ENCODE results near the gene THSD4. TPM values are rescaled to one million over a fixed set of nuclear protein-coding genes. Genes with fewer than 3 reads are reported as not detected.

THSD4 gene
- total RNA-seq, 4 donors from 2014 or later: 10.7 to 59.5 (median 49.0) TPM

DNA sequence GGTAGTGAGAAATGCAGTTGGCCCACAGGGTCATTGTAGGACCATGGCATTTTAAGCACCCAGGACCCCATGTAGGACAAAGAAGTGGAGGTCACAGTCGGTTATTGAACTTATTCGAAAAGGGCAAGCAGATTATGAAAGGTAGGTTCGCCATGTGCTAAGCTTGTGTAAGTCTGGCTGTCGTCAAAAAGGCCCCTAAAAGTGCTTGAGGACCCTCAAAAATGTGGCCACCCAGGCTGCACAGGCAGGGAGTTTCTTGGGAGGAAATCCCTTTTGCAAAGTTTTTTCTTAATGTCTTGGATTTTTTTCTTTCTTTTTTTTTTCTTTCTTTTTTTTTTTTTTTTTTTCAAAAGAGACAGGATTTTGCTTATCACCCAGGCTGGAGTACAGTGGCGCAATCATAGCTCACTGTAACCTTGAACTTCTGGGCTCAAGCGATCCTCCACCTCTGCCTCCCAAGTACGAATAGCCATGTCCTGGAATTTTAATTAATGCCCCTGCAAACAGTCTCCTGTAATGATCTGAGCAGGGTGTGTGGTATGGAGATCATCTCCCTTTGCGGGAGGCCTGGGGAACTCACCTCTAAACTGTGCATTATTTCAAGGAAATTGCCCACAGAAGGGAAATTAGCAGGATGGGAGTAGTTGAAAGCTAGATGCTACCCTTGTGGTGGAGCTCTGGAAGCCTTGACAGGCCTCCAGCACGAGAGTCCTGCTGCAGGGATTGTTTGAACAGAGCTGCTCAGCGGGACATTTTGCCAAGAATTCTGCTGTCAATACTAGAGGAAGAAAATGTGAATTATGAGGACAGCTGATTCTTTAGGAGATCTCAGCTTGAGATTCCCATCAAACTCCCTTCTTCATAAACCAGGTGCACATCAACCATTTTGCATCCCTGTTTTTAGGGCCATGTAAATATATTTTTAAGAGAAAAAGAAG, 28.4 kb downstream of the THSD4 start:
- H3K27me3 ChIP-seq: no peaks in the 10 kb centered on the region
- no peaks in the 10 kb centered on the region for H3K4me1 ChIP-seq
- H3K4me3 ChIP-seq: no peak overlapping the region
- H3K9me3 ChIP-seq: no peaks in the 10 kb centered on the region
- no peaks in the 10 kb centered on the region for H3K36me3 ChIP-seq
- no peak for TF ChIP-seq POLR2A (IDR thresholded peaks at IDR 0.05)
- TF ChIP-seq, protein P1, sequence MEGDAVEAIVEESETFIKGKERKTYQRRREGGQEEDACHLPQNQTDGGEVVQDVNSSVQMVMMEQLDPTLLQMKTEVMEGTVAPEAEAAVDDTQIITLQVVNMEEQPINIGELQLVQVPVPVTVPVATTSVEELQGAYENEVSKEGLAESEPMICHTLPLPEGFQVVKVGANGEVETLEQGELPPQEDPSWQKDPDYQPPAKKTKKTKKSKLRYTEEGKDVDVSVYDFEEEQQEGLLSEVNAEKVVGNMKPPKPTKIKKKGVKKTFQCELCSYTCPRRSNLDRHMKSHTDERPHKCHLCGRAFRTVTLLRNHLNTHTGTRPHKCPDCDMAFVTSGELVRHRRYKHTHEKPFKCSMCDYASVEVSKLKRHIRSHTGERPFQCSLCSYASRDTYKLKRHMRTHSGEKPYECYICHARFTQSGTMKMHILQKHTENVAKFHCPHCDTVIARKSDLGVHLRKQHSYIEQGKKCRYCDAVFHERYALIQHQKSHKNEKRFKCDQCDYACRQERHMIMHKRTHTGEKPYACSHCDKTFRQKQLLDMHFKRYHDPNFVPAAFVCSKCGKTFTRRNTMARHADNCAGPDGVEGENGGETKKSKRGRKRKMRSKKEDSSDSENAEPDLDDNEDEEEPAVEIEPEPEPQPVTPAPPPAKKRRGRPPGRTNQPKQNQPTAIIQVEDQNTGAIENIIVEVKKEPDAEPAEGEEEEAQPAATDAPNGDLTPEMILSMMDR (IDR thresholded peaks at IDR 0.05): no peak
- DNase-seq: no peak
- no peak overlapping the region for H3K27ac ChIP-seq

DNA sequence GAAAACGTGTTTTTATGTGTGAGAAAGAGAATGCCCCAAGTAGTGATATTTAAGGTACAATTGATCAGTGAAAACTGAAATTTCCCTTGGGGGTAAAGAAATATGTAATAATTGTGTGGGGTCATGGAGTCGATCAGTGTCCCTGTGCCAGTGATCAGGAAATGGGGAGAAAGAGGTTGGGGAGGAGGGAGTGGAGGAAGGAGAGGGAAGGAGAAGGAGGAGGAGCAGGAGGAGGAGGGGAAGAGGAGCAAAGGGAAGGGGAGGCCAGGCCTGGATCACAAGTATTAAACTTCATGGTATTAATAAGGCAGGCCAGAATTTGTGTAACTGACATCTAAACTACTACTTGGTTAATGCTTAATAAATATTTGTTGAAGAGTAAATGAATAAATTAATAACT, 30.4 kb downstream of the THSD4 start:
- no peak overlapping the region for H3K4me3 ChIP-seq
- no peak for TF ChIP-seq POLR2A (IDR thresholded peaks at IDR 0.05)
- TF ChIP-seq, protein P1 (IDR thresholded peaks at IDR 0.05): no peak
- H3K36me3 ChIP-seq: no peaks in the 10 kb centered on the region
- H3K4me1 ChIP-seq: no peaks in the 10 kb centered on the region
- no peak overlapping the region for H3K27ac ChIP-seq
- no peak for DNase-seq
- H3K9me3 ChIP-seq: no peaks in the 10 kb centered on the region
- no peaks in the 10 kb centered on the region for H3K27me3 ChIP-seq

DNA sequence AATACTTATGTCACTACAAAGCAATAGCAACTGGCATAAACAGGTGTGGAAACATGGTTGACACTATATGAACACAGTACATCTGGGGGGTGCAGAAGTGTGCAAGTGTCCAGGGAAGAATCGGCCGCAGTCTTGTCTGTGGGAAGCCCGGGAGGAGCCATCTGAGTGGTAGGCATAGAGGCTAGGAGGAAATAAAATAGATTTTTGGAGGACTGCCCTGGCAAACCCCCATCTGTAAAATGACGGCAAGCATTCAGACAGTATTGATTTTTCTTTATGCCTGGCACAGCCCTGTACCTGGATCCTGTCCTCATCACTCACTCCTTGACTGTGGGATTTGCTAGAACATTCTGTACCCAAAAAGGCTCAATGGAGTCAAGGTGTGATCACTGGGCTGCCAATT, 31.3 kb downstream of the THSD4 start:
- TF ChIP-seq, protein P1 (IDR thresholded peaks at IDR 0.05): no peak
- no peak for TF ChIP-seq POLR2A (IDR thresholded peaks at IDR 0.05)
- Histone ChIP-seq H3K4me1 (no peaks in the 10 kb centered on the region), H3K27me3 (no peaks in the 10 kb centered on the region), H3K27ac (no peak overlapping the region), H3K36me3 (no peaks in the 10 kb centered on the region), H3K4me3 (no peak overlapping the region), H3K9me3 (no peaks in the 10 kb centered on the region)
- no peak for DNase-seq

DNA sequence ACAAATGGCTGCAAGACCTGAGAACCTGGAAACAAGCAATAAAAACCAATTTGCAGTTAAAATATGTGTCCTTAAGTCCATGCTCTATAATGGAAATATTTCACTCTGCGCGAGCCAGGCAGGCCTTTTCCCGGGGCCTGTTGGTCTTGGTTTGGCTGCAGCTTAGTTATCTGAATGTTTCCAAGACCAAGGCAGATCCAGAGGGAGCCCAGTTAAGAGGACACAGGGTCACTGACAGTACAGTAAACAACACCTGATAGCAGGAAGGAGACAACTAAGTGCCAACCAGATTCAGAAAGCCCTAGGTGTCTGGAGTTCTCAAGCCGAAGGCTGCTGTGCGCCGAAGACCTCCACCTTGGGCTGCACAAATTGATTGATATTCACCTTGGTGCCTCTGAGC, 32.8 kb downstream of the THSD4 start:
- Histone ChIP-seq H3K36me3 (no peaks in the 10 kb centered on the region), H3K4me3 (no peak overlapping the region), H3K4me1 (no peaks in the 10 kb centered on the region), H3K27me3 (no peaks in the 10 kb centered on the region), H3K9me3 (no peaks in the 10 kb centered on the region), H3K27ac (no peak overlapping the region)
- no peak for TF ChIP-seq POLR2A (IDR thresholded peaks at IDR 0.05)
- TF ChIP-seq, protein P1 (IDR thresholded peaks at IDR 0.05): no peak
- no peak for DNase-seq

DNA sequence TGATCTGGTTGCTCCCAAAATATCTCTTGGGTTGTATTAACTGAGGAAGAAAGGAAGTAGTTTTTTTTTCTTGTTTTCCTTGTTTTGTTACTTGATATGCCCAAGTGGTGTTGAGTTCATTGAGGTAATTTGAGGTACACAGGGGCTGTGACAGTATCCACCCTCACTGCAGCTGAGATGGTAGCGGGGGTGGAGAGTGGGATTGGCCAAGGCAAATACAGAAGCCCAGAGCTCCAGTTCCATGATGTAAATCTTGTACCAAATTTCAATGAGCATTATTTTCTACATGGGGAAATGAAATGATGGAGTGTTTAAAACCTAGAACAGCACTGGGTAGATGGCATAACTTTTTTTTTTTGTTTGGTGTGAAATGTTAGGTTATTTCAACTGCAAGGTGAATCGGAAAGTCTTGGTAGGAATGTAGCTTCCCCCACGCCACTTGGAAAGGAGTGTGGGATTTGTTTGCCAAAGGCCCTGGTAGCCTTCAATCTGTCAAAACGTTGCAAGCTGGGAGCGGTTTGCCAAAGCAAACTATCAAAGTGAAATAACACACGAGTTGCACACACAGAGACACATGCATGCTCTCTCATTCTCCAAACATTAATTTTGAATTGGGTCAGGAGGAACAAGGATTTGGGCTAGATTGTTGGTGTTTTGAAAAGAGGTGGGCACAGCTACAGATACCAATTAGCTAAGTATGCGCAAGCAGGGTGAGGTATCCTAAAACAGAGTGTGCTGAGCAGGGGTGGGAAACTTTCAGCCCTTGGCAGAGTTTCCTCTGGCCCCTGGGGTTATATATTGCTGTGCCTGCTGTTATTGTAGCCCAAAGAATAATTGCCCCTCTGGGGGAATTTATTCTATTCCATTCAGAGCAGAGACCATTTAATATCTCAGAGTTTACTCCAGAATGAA, 34.6 kb downstream of the THSD4 start:
- DNase-seq: no peak
- Histone ChIP-seq H3K9me3 (no peaks in the 10 kb centered on the region), H3K36me3 (no peaks in the 10 kb centered on the region), H3K27ac (no peak overlapping the region), H3K4me1 (no peaks in the 10 kb centered on the region), H3K4me3 (no peak overlapping the region), H3K27me3 (no peaks in the 10 kb centered on the region)
- TF ChIP-seq POLR2A (IDR thresholded peaks at IDR 0.05): no peak
- TF ChIP-seq, protein P1 (IDR thresholded peaks at IDR 0.05): no peak
